Liver (tissue), 9 donors: ENCODE results near the gene DPP4. TPM values are rescaled to one million over a fixed set of nuclear protein-coding genes. Genes with fewer than 3 reads are reported as not detected.

Source experiments
- DNase-seq: peaks from one replicate; pipeline ENCODE4 v3.0.0-alpha.2; 2017; ENCODE audit warnings: low spot score
- H3K27ac ChIP-seq, 2 donors: one replicate each; pipeline ENCODE4 v1.7.0; 2013; ENCODE audit warnings: inconsistent platforms in 2 of 2, low read length in 2 of 2, control low read depth in 1 of 2, low read depth in 1 of 2, mild to moderate bottlenecking in 1 of 2
- H3K27me3 ChIP-seq, 4 donors: one replicate each; pipeline versions ENCODE4 v1.6.1 to v1.7.0; 2013; ENCODE audit warnings: low read length in 3 of 4, inconsistent platforms in 1 of 4, mild to moderate bottlenecking in 1 of 4, moderate library complexity in 1 of 4; ENCODE audit not compliant: control insufficient read depth in 4 of 4, insufficient read depth in 4 of 4
- H3K36me3 ChIP-seq, 4 donors: one replicate each; pipeline versions ENCODE4 v1.6.1 to v1.7.0; 2013; ENCODE audit warnings: low read length in 3 of 4, mild to moderate bottlenecking in 3 of 4, low read depth in 1 of 4, moderate library complexity in 1 of 4; ENCODE audit not compliant: control insufficient read depth in 4 of 4, insufficient read depth in 3 of 4
- H3K4me1 ChIP-seq, 4 donors: one replicate each; pipeline versions ENCODE4 v1.6.1 to v1.7.0; 2013; ENCODE audit warnings: low read length in 3 of 4, mild to moderate bottlenecking in 3 of 4, moderate library complexity in 1 of 4; ENCODE audit not compliant: control insufficient read depth in 4 of 4, insufficient read depth in 4 of 4
- H3K4me3 ChIP-seq, 3 donors: one replicate each; pipeline versions ENCODE4 v1.6.1 to v1.7.0; 2013; ENCODE audit warnings: low read length in 3 of 3, control low read depth in 1 of 3, low read depth in 1 of 3, mild to moderate bottlenecking in 1 of 3
- H3K9ac ChIP-seq, 2 donors: one replicate each; pipeline ENCODE4 v1.7.0; 2013; ENCODE audit warnings: low read length in 2 of 2, mild to moderate bottlenecking in 2 of 2, moderate library complexity in 2 of 2, control low read depth in 1 of 2, low read depth in 1 of 2
- H3K9me3 ChIP-seq, 4 donors: one replicate each; pipeline versions ENCODE4 v1.6.1 to v1.7.0; 2013; ENCODE audit warnings: low read length in 3 of 4; ENCODE audit not compliant: control insufficient read depth in 4 of 4
- EGR1 ChIP-seq, 2 donors: IDR thresholded peaks; 2 replicates each; pipeline ENCODE4 v1.6.1; 2016 to 2018; ENCODE audit warnings: antibody characterized with exemption in 2 of 2, low read depth in 2 of 2
- FOXA1 ChIP-seq: IDR thresholded peaks from 2 replicates; pipeline ENCODE4 v1.6.1; 2016; ENCODE audit warnings: antibody characterized with exemption
- FOXA2 ChIP-seq: IDR thresholded peaks from 2 replicates; pipeline ENCODE4 v1.6.1; 2016; ENCODE audit warnings: antibody characterized with exemption
- HNF4A ChIP-seq, 2 donors: conservative IDR thresholded peaks; 2 replicates each; pipeline ENCODE4 v1.6.1; 2016; ENCODE audit warnings: antibody characterized with exemption in 2 of 2, mild to moderate bottlenecking in 2 of 2
- HNF4G ChIP-seq: IDR thresholded peaks from 2 replicates; pipeline ENCODE4 v1.6.1; 2016; ENCODE audit warnings: antibody characterized with exemption
- JUND ChIP-seq, 2 donors: IDR thresholded peaks; 2 replicates each; pipeline ENCODE4 v1.6.1; 2016; ENCODE audit warnings: antibody characterized with exemption in 2 of 2
- NR2F2 ChIP-seq: IDR thresholded peaks from 2 replicates; pipeline ENCODE4 v1.6.1; 2016; ENCODE audit warnings: antibody characterized with exemption
- RAD21 ChIP-seq, 2 donors: IDR thresholded peaks; 2 replicates each; pipeline ENCODE4 v1.6.1; 2016; ENCODE audit warnings: antibody characterized with exemption in 2 of 2, mild to moderate bottlenecking in 2 of 2
- RXRA ChIP-seq, 2 donors: IDR thresholded peaks; 2 replicates each; pipeline ENCODE4 v1.6.1; 2017 to 2018; ENCODE audit warnings: antibody characterized with exemption in 2 of 2, mild to moderate bottlenecking in 1 of 2
- SP1 ChIP-seq: IDR thresholded peaks from 2 replicates; pipeline ENCODE4 v1.6.1; 2018; ENCODE audit warnings: antibody characterized with exemption, mild to moderate bottlenecking
- TAF1 ChIP-seq: conservative IDR thresholded peaks from 2 replicates; pipeline ENCODE4 v1.6.1; 2016; ENCODE audit warnings: antibody characterized with exemption, mild to moderate bottlenecking
- YY1 ChIP-seq: IDR thresholded peaks from 2 replicates; pipeline ENCODE4 v1.6.1; 2016; ENCODE audit warnings: antibody characterized with exemption, mild to moderate bottlenecking
- WGBS: extraction: QIAGEN DNeasy Blood & Tissue Kit; methylation state at CpG from one replicate; pipeline ENCODE4 v1.1.7; 2013; 5-methylcytosine and 5-hydroxymethylcytosine counted together
- polyA plus RNA-seq, 2 donors: library from polyadenylated mRNA; stranded (reverse) in 1 of 2; unstranded in 1 of 2; fragments of 200-250 nt in 1 of 2; fragments of >200 nt in 1 of 2; fragmentation: Nextera tagmentation in 1 of 2; extraction: Ambion mirVana in 1 of 2; gene quantifications; one replicate each; pipeline versions ENCODE4 v1.2.1 to v1.2.3, GENCODE V29; 2013 to 2015
- total RNA-seq, 2 donors: library from RNA; depleted of rRNA; stranded (reverse); fragments of >200 nt; gene quantifications; one replicate each; pipeline ENCODE4 v1.2.3, GENCODE V29; 2014
- TF ChIP-seq, protein P1 (sequence below): fragments of 150-350 bp; IDR thresholded peaks from 2 replicates; pipeline ENCODE4 v1.5.1; 2017; ENCODE audit warnings: improper control_type of control experiment, low read depth, low read length; ENCODE audit not compliant: missing input control
- TF ChIP-seq, protein P2 (sequence below): IDR thresholded peaks from 2 replicates; pipeline ENCODE4 v1.6.1; 2016; ENCODE audit warnings: antibody characterized with exemption
- TF ChIP-seq, protein P3 (sequence below): IDR thresholded peaks from 2 replicates; pipeline ENCODE4 v1.6.1; 2016; ENCODE audit warnings: antibody characterized with exemption
- TF ChIP-seq, protein P4 (sequence below): IDR thresholded peaks from 2 replicates; pipeline ENCODE4 v1.6.1; 2016; ENCODE audit warnings: antibody characterized with exemption
- TF ChIP-seq, protein P5 (sequence below): IDR thresholded peaks from 2 replicates; pipeline ENCODE4 v1.6.1; 2016; ENCODE audit warnings: antibody characterized with exemption, mild to moderate bottlenecking
- donor health status: healthy.
- donor health status: healthy.
- donor health status: healthy.
- donor health status: healthy.
- donor health status: healthy.

The DPP4 gene
- total and polyA plus RNA-seq, 4 donors: 9.6 to 30.1 (median 13.5) TPM

DNA sequence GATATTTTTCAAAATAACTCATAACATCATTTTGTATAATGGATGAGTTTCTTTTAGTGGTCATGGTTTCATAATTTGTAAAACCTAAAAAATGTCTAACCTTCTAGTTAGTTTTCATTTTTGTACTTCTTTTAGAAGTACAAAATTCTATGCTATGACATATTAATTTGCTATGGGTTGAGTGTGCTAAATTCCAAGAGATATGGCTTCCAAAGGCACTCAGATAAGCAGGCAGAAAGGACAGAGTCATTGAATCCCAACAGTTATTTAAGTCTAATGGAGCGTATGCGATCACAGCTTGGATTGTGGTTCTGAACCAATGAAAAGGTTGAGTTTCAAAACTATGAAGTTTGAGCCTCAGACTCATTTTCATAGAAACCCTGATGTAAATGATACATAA, 41.1 kb upstream of the DPP4 start:
- no peak overlapping the region for H3K4me3 ChIP-seq
- no peaks in the 10 kb centered on the region for H3K27me3 ChIP-seq
- H3K4me1 ChIP-seq: peaks cover 6 to 24% (median 19%) of the 10 kb centered on the region in 4 donors
- DNase-seq: no peak
- no peaks in the 10 kb centered on the region for H3K9me3 ChIP-seq
- no peaks in the 10 kb centered on the region for H3K36me3 ChIP-seq
- H3K27ac ChIP-seq: no peak overlapping the region
- 98% methylated on average over 2 of the region's 2 CpGs for WGBS
- H3K9ac ChIP-seq: no peak overlapping the region
- TF ChIP-seq NR2F2 (no peak), TAF1 (no peak), FOXA2 (no peak), HNF4G (no peak), FOXA1 (no peak), HNF4A (conservative IDR thresholded peaks at IDR 0.05) (no peak), SP1 (no peak), RXRA (IDR thresholded peaks at IDR 0.05) (no peak), JUND (IDR thresholded peaks at IDR 0.05) (no peak), RAD21 (IDR thresholded peaks at IDR 0.05) (no peak), EGR1 (IDR thresholded peaks at IDR 0.05; ENCODE audit: low read depth in 2 of 2) (no peak)
- TF ChIP-seq, protein P1, sequence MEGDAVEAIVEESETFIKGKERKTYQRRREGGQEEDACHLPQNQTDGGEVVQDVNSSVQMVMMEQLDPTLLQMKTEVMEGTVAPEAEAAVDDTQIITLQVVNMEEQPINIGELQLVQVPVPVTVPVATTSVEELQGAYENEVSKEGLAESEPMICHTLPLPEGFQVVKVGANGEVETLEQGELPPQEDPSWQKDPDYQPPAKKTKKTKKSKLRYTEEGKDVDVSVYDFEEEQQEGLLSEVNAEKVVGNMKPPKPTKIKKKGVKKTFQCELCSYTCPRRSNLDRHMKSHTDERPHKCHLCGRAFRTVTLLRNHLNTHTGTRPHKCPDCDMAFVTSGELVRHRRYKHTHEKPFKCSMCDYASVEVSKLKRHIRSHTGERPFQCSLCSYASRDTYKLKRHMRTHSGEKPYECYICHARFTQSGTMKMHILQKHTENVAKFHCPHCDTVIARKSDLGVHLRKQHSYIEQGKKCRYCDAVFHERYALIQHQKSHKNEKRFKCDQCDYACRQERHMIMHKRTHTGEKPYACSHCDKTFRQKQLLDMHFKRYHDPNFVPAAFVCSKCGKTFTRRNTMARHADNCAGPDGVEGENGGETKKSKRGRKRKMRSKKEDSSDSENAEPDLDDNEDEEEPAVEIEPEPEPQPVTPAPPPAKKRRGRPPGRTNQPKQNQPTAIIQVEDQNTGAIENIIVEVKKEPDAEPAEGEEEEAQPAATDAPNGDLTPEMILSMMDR: no peak
- TF ChIP-seq, protein P2, sequence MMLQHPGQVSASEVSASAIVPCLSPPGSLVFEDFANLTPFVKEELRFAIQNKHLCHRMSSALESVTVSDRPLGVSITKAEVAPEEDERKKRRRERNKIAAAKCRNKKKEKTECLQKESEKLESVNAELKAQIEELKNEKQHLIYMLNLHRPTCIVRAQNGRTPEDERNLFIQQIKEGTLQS: no peak
- TF ChIP-seq, protein P3, sequence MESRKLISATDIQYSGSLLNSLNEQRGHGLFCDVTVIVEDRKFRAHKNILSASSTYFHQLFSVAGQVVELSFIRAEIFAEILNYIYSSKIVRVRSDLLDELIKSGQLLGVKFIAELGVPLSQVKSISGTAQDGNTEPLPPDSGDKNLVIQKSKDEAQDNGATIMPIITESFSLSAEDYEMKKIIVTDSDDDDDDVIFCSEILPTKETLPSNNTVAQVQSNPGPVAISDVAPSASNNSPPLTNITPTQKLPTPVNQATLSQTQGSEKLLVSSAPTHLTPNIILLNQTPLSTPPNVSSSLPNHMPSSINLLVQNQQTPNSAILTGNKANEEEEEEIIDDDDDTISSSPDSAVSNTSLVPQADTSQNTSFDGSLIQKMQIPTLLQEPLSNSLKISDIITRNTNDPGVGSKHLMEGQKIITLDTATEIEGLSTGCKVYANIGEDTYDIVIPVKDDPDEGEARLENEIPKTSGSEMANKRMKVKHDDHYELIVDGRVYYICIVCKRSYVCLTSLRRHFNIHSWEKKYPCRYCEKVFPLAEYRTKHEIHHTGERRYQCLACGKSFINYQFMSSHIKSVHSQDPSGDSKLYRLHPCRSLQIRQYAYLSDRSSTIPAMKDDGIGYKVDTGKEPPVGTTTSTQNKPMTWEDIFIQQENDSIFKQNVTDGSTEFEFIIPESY: no peak
- TF ChIP-seq, protein P4, sequence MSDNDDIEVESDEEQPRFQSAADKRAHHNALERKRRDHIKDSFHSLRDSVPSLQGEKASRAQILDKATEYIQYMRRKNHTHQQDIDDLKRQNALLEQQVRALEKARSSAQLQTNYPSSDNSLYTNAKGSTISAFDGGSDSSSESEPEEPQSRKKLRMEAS: no peak

DNA sequence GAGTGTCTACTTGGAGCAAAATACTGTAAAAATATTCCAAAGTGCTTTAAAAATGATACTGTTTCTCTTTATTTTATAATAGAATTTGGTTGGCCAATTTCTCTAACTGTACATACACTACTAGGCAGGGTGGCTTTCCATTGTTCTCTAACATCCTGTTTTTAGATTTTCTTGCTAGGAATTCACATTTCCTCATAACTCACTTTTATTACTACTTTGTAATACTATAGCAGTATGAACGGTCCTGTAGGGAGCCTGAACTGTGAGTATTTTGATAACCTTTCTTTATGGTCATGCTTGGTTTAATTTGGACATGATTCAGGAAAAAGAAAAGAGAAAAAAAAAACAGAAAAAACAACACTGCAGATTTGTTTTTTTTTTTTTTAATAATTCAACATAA, 40.3 kb upstream of the DPP4 start:
- Histone ChIP-seq H3K9ac (no peak overlapping the region), H3K4me1 (peaks cover 5 to 24% (median 19%) of the 10 kb centered on the region in 4 donors), H3K9me3 (no peaks in the 10 kb centered on the region), H3K36me3 (no peaks in the 10 kb centered on the region), H3K27ac (no peak overlapping the region), H3K27me3 (no peaks in the 10 kb centered on the region), H3K4me3 (no peak overlapping the region)
- WGBS: 6% methylated on average over 1 of the region's 1 CpG
- DNase-seq: no peak
- TF ChIP-seq, protein P2: no peak
- TF ChIP-seq, protein P3: no peak
- TF ChIP-seq TAF1: no peak
- TF ChIP-seq, protein P5, sequence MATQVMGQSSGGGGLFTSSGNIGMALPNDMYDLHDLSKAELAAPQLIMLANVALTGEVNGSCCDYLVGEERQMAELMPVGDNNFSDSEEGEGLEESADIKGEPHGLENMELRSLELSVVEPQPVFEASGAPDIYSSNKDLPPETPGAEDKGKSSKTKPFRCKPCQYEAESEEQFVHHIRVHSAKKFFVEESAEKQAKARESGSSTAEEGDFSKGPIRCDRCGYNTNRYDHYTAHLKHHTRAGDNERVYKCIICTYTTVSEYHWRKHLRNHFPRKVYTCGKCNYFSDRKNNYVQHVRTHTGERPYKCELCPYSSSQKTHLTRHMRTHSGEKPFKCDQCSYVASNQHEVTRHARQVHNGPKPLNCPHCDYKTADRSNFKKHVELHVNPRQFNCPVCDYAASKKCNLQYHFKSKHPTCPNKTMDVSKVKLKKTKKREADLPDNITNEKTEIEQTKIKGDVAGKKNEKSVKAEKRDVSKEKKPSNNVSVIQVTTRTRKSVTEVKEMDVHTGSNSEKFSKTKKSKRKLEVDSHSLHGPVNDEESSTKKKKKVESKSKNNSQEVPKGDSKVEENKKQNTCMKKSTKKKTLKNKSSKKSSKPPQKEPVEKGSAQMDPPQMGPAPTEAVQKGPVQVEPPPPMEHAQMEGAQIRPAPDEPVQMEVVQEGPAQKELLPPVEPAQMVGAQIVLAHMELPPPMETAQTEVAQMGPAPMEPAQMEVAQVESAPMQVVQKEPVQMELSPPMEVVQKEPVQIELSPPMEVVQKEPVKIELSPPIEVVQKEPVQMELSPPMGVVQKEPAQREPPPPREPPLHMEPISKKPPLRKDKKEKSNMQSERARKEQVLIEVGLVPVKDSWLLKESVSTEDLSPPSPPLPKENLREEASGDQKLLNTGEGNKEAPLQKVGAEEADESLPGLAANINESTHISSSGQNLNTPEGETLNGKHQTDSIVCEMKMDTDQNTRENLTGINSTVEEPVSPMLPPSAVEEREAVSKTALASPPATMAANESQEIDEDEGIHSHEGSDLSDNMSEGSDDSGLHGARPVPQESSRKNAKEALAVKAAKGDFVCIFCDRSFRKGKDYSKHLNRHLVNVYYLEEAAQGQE: no peak
- no peak for TF ChIP-seq SP1
- no peak for TF ChIP-seq NR2F2
- TF ChIP-seq YY1: no peak
